ENCODE results near the gene IGLL5.
"Not testable (repeated sequence)": the region's sequence is repeated elsewhere in the genome, so short reads cannot be mapped to it uniquely, and the experiment has no call there.

The IGLL5 gene

GRCh38 chr22:22895776-22896445 is 8.3 kb downstream of the IGLL5 start:
- TF ChIP-seq ZNF274 (IDR thresholded peaks at IDR 0.05; ENCODE audit: low read depth, low read length): no peak
- H3K4me3 ChIP-seq (ENCODE audit: low read length): no peak overlapping the region

GRCh38 chr22:22896601-22897000 is 9.0 kb downstream of the IGLL5 start:
- TF ChIP-seq ZNF274 (IDR thresholded peaks at IDR 0.05; ENCODE audit: low read depth, low read length): no peak
- H3K4me3 ChIP-seq (ENCODE audit: low read length): no peak overlapping the region

GRCh38 chr22:22897091-22897490 is 9.5 kb downstream of the IGLL5 start:
- no peak overlapping the region for H3K4me3 ChIP-seq (ENCODE audit: low read length)
- no peak for TF ChIP-seq ZNF274 (IDR thresholded peaks at IDR 0.05; ENCODE audit: low read depth, low read length)

DNA sequence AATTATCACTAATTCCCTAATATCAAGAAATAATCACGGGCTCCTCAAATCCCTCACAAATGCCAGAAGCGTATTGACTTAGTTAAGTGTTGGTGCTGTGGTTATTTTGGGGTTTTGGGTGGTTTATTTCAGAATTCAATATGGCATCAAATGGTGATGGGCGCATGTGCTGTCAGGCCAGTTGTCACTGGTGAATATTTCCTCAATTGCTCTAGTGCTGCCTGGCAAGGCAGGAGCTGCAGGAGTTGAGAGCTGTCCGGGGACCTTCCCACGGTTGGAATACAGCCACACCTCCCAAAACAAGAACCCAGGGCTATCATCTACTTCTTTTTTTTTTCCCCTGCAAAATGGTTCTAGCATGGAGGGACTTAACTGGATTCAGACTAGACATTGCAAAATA is 10.3 kb downstream of the IGLL5 start:
- H3K4me3 ChIP-seq (ENCODE audit: low read length): no peak overlapping the region
- no peak for TF ChIP-seq ZNF274 (IDR thresholded peaks at IDR 0.05; ENCODE audit: low read depth, low read length)

DNA sequence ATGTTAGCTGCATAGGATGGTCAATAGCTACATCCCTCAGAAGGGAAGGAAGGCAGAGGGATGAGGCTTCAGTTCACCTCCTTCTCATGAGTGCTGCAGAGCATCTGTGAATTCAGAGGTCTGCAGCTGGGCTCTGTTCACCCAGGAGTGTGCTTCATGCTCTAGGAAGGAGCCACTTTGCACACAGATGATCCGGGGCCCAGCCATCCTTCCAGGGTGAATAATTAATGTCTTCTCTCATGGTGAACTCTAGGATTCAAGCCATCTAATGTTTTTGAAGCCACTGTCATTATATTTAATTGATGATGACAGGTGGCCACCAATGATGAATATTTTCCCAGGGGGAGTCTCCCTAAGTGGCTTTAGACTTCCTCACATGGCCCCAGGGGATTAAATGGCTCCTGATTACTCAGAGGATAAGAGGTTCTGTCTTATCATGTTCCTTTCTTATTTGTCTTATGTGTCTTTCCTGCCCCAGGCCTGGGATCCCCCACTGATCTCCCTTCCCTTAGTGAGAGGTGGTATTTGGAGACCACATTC is 10.9 kb downstream of the IGLL5 start:
- H3K4me3 ChIP-seq (ENCODE audit: low read length): not testable (repeated sequence)

DNA sequence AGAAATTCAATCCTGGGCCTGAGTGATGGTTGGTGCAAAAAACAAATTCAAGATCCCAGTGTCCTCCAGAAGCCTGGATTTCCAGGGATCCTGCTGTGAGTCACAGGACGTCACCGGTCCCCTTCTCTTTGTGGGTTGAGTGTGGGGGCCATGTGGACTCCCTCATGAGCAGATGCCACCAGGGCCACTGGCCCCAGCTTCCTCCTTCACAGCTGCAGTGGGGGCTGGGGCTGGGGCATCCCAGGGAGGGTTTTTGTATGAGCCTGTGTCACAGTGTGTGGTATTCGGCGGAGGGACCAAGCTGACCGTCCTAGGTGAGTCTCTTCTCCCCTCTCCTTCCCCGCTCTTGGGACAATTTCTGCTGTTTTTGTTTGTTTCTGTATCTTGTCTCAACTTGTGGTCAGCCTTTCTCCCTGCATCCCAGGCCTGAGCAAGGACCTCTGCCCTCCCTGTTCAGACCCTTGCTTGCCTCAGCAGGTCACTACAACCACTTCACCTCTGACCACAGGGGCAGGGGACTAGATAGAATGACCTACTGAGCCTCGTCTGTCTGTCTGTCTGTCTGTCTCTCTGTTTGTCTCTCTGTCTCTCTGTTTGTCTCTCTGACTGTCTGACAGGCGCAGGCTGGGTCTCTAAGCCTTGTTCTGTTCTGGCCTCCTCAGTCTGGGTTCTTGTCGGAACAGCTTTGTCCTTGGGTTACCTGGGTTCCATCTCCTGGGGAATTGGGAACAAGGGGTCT is 11.9 kb downstream of the IGLL5 start:
- H3K4me3 ChIP-seq (ENCODE audit: low read length): peak overlapping the region; percentile 51; the same call in 1 of the 2 replicates

DNA sequence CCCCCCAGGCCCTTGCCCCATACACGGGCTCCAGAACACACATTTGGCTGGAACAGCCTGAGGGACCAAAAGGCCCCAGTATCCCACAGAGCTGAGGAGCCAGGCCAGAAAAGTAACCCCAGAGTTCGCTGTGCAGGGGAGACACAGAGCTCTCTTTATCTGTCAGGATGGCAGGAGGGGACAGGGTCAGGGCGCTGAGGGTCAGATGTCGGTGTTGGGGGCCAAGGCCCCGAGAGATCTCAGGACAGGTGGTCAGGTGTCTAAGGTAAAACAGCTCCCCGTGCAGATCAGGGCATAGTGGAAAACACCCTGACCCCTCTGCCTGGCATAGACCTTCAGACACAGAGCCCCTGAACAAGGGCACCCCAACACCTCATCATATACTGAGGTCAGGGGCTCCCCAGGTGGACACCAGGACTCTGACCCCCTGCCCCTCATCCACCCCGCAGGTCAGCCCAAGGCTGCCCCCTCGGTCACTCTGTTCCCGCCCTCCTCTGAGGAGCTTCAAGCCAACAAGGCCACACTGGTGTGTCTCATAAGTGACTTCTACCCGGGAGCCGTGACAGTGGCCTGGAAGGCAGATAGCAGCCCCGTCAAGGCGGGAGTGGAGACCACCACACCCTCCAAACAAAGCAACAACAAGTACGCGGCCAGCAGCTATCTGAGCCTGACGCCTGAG is 13.1 kb downstream of the IGLL5 start:
- peak overlapping the region; percentile 27; the same call in 1 of the 2 replicates for H3K4me3 ChIP-seq (ENCODE audit: low read length)

GRCh38 chr22:22901578-22902218 is 14.1 kb downstream of the IGLL5 start:
- TF ChIP-seq ZNF274 (IDR thresholded peaks at IDR 0.05; ENCODE audit: low read depth, low read length): no peak
- peak overlapping the region; percentile 39; the same call in 1 of the 2 replicates for H3K4me3 ChIP-seq (ENCODE audit: low read length)

- no peak overlapping the region for H3K4me3 ChIP-seq (ENCODE audit: low read length)
- no peak for TF ChIP-seq ZNF274 (IDR thresholded peaks at IDR 0.05; ENCODE audit: low read depth, low read length)
Measured at GRCh38 chr22:22902247-22903001, 14.8 kb downstream of the IGLL5 start.

DNA sequence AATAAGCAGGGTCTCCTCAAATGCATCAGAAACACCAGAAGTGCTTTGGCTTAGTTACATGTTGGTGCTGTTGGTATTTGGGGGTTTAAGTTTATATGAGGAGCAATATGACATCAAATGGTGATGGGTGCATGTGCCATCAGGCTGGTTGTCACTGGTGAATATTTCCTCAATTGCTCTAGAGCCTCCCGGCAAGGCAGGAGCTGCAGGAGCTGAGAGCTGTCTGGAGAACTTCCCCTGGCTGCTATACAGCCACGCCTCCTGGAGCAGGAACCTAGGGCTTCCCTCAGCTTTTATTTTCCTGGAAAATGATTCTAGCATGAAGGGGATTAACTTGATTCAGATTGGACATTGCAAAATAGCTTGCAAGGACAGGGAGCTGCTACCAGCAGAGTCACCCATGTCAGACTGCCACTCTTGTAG is 15.8 kb downstream of the IGLL5 start:
- TF ChIP-seq ZNF274 (IDR thresholded peaks at IDR 0.05; ENCODE audit: low read depth, low read length): no peak
- H3K4me3 ChIP-seq (ENCODE audit: low read length): no peak overlapping the region

DNA sequence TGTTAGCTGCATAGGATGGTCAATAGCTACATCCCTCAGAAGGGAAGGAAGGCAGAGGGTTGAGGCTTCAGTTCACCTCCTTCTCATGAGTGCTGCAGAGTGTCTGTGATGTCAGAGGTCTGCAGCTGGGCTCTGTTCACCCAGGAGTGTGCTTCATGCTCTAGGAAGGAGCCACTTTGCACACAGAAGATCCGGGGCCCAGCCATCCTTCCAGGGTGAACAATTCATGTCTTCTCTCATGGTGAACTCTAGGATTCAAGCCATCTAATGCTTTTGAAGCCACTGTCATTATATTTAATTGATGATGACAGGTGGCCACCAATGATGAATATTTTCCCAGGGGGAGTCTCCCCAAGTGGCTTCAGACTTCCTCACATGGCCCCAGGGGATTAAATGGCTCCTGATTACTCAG is 16.2 kb downstream of the IGLL5 start:
- H3K4me3 ChIP-seq (ENCODE audit: low read length): not testable (repeated sequence)

DNA sequence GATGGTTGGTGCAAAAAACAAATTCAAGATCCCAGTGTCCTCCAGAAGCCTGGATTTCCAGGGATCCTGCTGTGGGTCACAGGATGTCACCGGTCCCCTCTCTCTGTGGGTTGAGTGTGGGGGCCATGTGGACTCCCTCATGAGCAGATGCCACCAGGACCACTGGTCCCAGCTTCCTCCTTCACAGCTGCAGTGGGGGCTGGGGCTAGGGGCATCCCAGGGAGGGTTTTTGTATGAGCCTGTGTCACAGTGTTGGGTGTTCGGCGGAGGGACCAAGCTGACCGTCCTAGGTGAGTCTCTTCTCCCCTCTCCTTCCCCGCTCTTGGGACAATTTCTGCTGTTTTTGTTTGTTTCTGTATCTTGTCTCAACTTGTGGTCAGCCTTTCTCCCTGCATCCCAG is 17.1 kb downstream of the IGLL5 start:
- peak overlapping the region; percentile 75; the same call in 1 of the 2 replicates for H3K4me3 ChIP-seq (ENCODE audit: low read length)

- not testable (repeated sequence) for H3K4me3 ChIP-seq (ENCODE audit: low read length)
Measured at GRCh38 chr22:22906391-22906790, 18.8 kb downstream of the IGLL5 start.

All from GM08714 (cell line).